ENCODE measurements around the gene CLK3. TPM values are rescaled to one million over a fixed set of nuclear protein-coding genes. Genes with fewer than 3 reads are reported as not detected.
A peak's percentile ranks its signal among the peaks of the same experiment; 100 is the strongest.

The CLK3 gene
- total and polyA plus RNA-seq, 2 donors (not counting 1 experiment from before 2014, with no cell fraction given) = 39.9 to 43.1 TPM

DNA sequence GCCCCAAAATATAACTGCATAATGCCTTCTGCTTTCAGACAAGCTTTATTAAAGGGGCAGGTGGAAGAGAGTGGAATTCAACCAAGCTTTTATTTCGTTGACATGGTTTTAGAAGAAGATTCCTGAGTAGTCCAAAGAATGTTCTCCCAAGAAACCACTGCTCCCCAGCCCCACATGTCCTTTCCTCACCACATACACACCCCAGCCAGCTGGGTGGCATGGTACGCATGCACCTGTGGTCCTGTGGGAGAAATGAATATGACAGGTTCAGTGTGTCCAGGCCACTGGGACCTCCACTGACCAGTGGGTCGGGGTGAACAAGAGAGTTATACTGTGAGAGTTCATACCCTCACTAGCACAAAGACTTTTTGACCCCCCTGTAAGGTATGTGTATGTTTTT lies 44.4 kb upstream of the CLK3 start:
- Histone ChIP-seq H3K27ac (ENCODE audit: insufficient read depth, low read length) (no peak overlapping the region), H3K27me3 (ENCODE audit: control insufficient read depth, insufficient read depth, low read length) (no peaks in the 10 kb centered on the region), H3K4me1 (ENCODE audit: control insufficient read depth, extremely low read depth, insufficient read depth, low read length) (peaks cover 6% of the 10 kb centered on the region), H3K9me3 (ENCODE audit: control insufficient read depth, insufficient read depth, low read depth, low read length) (no peaks in the 10 kb centered on the region), H3K4me3 (replicated peaks in 1 of 4; ENCODE audit: control extremely low read depth in 1 of 4, insufficient read depth in 1 of 4, low read depth in 3 of 4, low read length in 4 of 4) (no peak overlapping the region), H3K4me2 (ENCODE audit: extremely low read depth, insufficient read depth, low read length) (no peak overlapping the region), H3K79me2 (ENCODE audit: control insufficient read depth, insufficient read depth, low read length) (no peaks in the 10 kb centered on the region), H3K36me3 (ENCODE audit: control insufficient read depth, insufficient read depth, low read length) (no peaks in the 10 kb centered on the region), H4K20me1 (ENCODE audit: control insufficient read depth, extremely low read depth, insufficient read depth, low read length) (no peaks in the 10 kb centered on the region), H2AFZ (ENCODE audit: low read length) (no peak overlapping the region), H3K9ac (ENCODE audit: insufficient read depth, low read length) (no peak overlapping the region)
- no peak for DNase-seq (ENCODE audit: low read depth in 2 of 2)
- TF ChIP-seq EZH2 (IDR thresholded peaks at IDR 0.05; ENCODE audit: low read length, missing control alignments) (no peak), CTCF (conservative IDR thresholded peaks at IDR 0.05 in 1 of 2, IDR thresholded peaks at IDR 0.05 in 1 of 2; ENCODE audit: low read depth in 1 of 2, low read length in 2 of 2) (no peak)

GRCh38 chr15:74573987-74574386 lies 41.6 kb upstream of the CLK3 start:
- Histone ChIP-seq H3K4me1 (ENCODE audit: control insufficient read depth, extremely low read depth, insufficient read depth, low read length) (peaks cover 6% of the 10 kb centered on the region), H3K79me2 (ENCODE audit: control insufficient read depth, insufficient read depth, low read length) (no peaks in the 10 kb centered on the region), H3K4me2 (ENCODE audit: extremely low read depth, insufficient read depth, low read length) (no peak overlapping the region), H3K36me3 (ENCODE audit: control insufficient read depth, insufficient read depth, low read length) (no peaks in the 10 kb centered on the region), H3K27me3 (ENCODE audit: control insufficient read depth, insufficient read depth, low read length) (no peaks in the 10 kb centered on the region), H3K9me3 (ENCODE audit: control insufficient read depth, insufficient read depth, low read depth, low read length) (no peaks in the 10 kb centered on the region), H2AFZ (ENCODE audit: low read length) (no peak overlapping the region), H3K27ac (ENCODE audit: insufficient read depth, low read length) (no peak overlapping the region), H3K4me3 (replicated peaks in 1 of 4; ENCODE audit: control extremely low read depth in 1 of 4, insufficient read depth in 1 of 4, low read depth in 3 of 4, low read length in 4 of 4) (no peak overlapping the region), H3K9ac (ENCODE audit: insufficient read depth, low read length) (no peak overlapping the region), H4K20me1 (ENCODE audit: control insufficient read depth, extremely low read depth, insufficient read depth, low read length) (no peaks in the 10 kb centered on the region)
- TF ChIP-seq CTCF (conservative IDR thresholded peaks at IDR 0.05 in 1 of 2, IDR thresholded peaks at IDR 0.05 in 1 of 2; ENCODE audit: low read depth in 1 of 2, low read length in 2 of 2) (no peak), EZH2 (IDR thresholded peaks at IDR 0.05; ENCODE audit: low read length, missing control alignments) (no peak)
- peak in 1 of 2 donors; percentile 23 for DNase-seq (ENCODE audit: low read depth in 2 of 2)

GRCh38 chr15:74578496-74578994 lies 37.1 kb upstream of the CLK3 start:
- no peak overlapping the region for H3K27ac ChIP-seq (ENCODE audit: insufficient read depth, low read length)
- no peak overlapping the region for H3K4me3 ChIP-seq (replicated peaks in 1 of 4; ENCODE audit: control extremely low read depth in 1 of 4, insufficient read depth in 1 of 4, low read depth in 3 of 4, low read length in 4 of 4)
- no peak overlapping the region for H3K9ac ChIP-seq (ENCODE audit: insufficient read depth, low read length)
- no peaks in the 10 kb centered on the region for H4K20me1 ChIP-seq (ENCODE audit: control insufficient read depth, extremely low read depth, insufficient read depth, low read length)
- H2AFZ ChIP-seq (ENCODE audit: low read length) = no peak overlapping the region
- H3K9me3 ChIP-seq (ENCODE audit: control insufficient read depth, insufficient read depth, low read depth, low read length) = no peaks in the 10 kb centered on the region
- H3K27me3 ChIP-seq (ENCODE audit: control insufficient read depth, insufficient read depth, low read length) = no peaks in the 10 kb centered on the region
- TF ChIP-seq CTCF (conservative IDR thresholded peaks at IDR 0.05 in 1 of 2, IDR thresholded peaks at IDR 0.05 in 1 of 2; ENCODE audit: low read depth in 1 of 2, low read length in 2 of 2) (no peak), EZH2 (IDR thresholded peaks at IDR 0.05; ENCODE audit: low read length, missing control alignments) (no peak)
- DNase-seq (ENCODE audit: low read depth in 2 of 2) = no peak
- H3K4me2 ChIP-seq (ENCODE audit: extremely low read depth, insufficient read depth, low read length) = no peak overlapping the region
- H3K4me1 ChIP-seq (ENCODE audit: control insufficient read depth, extremely low read depth, insufficient read depth, low read length) = no peaks in the 10 kb centered on the region
- H3K36me3 ChIP-seq (ENCODE audit: control insufficient read depth, insufficient read depth, low read length) = no peaks in the 10 kb centered on the region
- H3K79me2 ChIP-seq (ENCODE audit: control insufficient read depth, insufficient read depth, low read length) = no peaks in the 10 kb centered on the region
